ENCODE data around the gene MTA1. TPM values are rescaled to one million over a fixed set of nuclear protein-coding genes. Genes with fewer than 3 reads are reported as not detected.

MTA1 gene
- total RNA-seq, 1 experiment from 2014 or later: 238 TPM

DNA sequence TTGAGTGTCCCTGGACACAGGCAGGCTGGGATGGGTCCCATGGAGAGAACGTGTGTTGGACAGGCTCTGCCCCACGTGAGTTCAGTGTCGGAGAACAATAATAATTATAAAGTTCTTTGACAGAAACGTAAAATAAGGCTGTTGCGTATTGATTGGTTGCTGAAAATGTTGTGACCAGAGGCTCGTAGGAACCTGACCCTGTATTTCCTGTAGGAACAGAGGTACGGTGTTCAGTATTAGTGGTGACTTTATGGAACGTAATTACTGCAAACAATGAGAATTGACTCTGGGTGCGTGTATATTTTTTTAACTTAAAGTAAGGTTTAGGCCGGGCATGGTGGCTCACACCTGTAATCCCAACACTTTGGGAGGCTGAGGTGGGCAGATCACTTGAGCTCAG lies 7.8 kb downstream of the MTA1 start:
- Histone ChIP-seq H3K9me3 (ENCODE audit: low read depth, low read length, poor library complexity, severe bottlenecking) (peaks cover 4% of the 10 kb centered on the region), H3K27ac (ENCODE audit: low read depth, low read length, poor library complexity, severe bottlenecking) (no peak overlapping the region), H3K27me3 (replicated peaks; ENCODE audit: insufficient read depth, low read depth, low read length, poor library complexity) (no peaks in the 10 kb centered on the region), H3K4me1 (ENCODE audit: insufficient read depth, low read length, poor library complexity, severe bottlenecking) (peaks cover 1% of the 10 kb centered on the region), H3K36me3 (ENCODE audit: insufficient read depth, low read length, poor library complexity, severe bottlenecking) (peaks cover 45% of the 10 kb centered on the region), H3K4me3 (ENCODE audit: low read depth, low read length, poor library complexity, severe bottlenecking) (no peak overlapping the region)
- POLR2A ChIA-PET (ENCODE audit: low non-redundant PET): no interaction called here
- no peak for TF ChIP-seq EZH2 (IDR thresholded peaks at IDR 0.05; ENCODE audit: borderline replicate concordance, low read depth, low read length, poor library complexity, severe bottlenecking)
- BruUV-seq (replicated peaks): no TSS peak
- CTCF ChIA-PET: no interaction called here
- intact Hi-C loops (cut with micrococcal nuclease; ENCODE audit: unreplicated experiment): no loop called here
- no peak for DNase-seq (ENCODE audit: low spot score)

DNA sequence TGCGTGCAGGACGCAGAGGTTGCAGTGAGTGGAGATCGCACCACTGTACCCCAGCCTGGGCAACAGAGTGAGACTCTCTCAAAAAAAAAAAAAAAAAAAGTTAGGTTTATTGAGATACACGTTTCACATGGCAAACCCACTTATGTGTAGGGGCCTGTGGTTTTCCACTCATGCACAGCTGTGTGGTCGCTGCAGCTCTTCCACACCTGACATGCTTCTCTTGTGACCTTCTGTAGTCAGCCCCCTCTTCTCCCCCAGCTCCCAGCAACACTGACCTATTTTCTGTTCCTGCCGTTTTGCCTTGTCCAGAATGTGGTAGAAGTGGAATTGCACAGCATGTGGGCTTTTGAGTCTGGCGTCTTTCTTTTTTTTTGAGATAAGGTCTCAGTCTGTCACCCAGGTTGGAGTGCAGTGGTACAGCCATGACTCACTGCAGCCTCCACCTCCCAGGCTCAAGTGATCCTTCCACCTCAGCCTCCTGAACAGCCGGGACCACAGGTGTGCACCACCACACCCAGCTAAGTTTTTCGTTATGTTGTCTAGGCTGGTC lies 8.4 kb downstream of the MTA1 start:
- POLR2A ChIA-PET (ENCODE audit: low non-redundant PET): no interaction called here
- Histone ChIP-seq H3K4me1 (ENCODE audit: insufficient read depth, low read length, poor library complexity, severe bottlenecking) (no peaks in the 10 kb centered on the region), H3K27ac (ENCODE audit: low read depth, low read length, poor library complexity, severe bottlenecking) (no peak overlapping the region), H3K9me3 (ENCODE audit: low read depth, low read length, poor library complexity, severe bottlenecking) (peaks cover 4% of the 10 kb centered on the region), H3K4me3 (ENCODE audit: low read depth, low read length, poor library complexity, severe bottlenecking) (no peak overlapping the region), H3K27me3 (replicated peaks; ENCODE audit: insufficient read depth, low read depth, low read length, poor library complexity) (no peaks in the 10 kb centered on the region), H3K36me3 (ENCODE audit: insufficient read depth, low read length, poor library complexity, severe bottlenecking) (peaks cover 41% of the 10 kb centered on the region)
- no peak for TF ChIP-seq EZH2 (IDR thresholded peaks at IDR 0.05; ENCODE audit: borderline replicate concordance, low read depth, low read length, poor library complexity, severe bottlenecking)
- TF ChIP-seq, protein P1, sequence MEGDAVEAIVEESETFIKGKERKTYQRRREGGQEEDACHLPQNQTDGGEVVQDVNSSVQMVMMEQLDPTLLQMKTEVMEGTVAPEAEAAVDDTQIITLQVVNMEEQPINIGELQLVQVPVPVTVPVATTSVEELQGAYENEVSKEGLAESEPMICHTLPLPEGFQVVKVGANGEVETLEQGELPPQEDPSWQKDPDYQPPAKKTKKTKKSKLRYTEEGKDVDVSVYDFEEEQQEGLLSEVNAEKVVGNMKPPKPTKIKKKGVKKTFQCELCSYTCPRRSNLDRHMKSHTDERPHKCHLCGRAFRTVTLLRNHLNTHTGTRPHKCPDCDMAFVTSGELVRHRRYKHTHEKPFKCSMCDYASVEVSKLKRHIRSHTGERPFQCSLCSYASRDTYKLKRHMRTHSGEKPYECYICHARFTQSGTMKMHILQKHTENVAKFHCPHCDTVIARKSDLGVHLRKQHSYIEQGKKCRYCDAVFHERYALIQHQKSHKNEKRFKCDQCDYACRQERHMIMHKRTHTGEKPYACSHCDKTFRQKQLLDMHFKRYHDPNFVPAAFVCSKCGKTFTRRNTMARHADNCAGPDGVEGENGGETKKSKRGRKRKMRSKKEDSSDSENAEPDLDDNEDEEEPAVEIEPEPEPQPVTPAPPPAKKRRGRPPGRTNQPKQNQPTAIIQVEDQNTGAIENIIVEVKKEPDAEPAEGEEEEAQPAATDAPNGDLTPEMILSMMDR (conservative IDR thresholded peaks at IDR 0.05; ENCODE audit: low read depth, low read length): no peak
- intact Hi-C loops (cut with micrococcal nuclease; ENCODE audit: unreplicated experiment): no loop called here
- no peak for DNase-seq (ENCODE audit: low spot score)
- no TSS peak for BruUV-seq (replicated peaks)
- CTCF ChIA-PET: no interaction called here

DNA sequence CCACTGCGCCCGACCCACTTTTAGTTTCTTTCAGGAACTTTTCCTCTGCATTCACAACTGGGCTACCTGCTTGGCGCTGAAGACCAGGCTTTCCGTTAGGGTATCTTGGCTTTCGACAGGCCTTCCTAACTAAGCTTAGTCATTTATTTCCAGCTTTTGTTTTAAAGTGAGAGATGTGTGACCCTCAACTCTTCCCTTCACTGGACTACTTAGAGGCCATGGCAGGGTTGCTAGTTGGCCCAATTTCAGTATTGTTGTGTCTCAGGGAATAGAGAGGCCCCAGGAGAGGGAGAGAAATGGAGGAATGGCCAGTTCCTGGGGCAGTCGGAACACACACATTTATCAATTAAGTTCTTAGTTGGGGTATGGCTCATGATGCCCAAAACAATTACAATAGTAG lies 10.4 kb downstream of the MTA1 start:
- Histone ChIP-seq H3K36me3 (ENCODE audit: insufficient read depth, low read length, poor library complexity, severe bottlenecking) (peaks cover 41% of the 10 kb centered on the region), H3K27ac (ENCODE audit: low read depth, low read length, poor library complexity, severe bottlenecking) (peak overlapping the region; percentile 2), H3K4me3 (ENCODE audit: low read depth, low read length, poor library complexity, severe bottlenecking) (no peak overlapping the region), H3K27me3 (replicated peaks; ENCODE audit: insufficient read depth, low read depth, low read length, poor library complexity) (no peaks in the 10 kb centered on the region), H3K9me3 (ENCODE audit: low read depth, low read length, poor library complexity, severe bottlenecking) (peaks cover 4% of the 10 kb centered on the region), H3K4me1 (ENCODE audit: insufficient read depth, low read length, poor library complexity, severe bottlenecking) (no peaks in the 10 kb centered on the region)
- no peak for DNase-seq (ENCODE audit: low spot score)
- TF ChIP-seq, protein P1 (conservative IDR thresholded peaks at IDR 0.05; ENCODE audit: low read depth, low read length): no peak
- no peak for TF ChIP-seq EZH2 (IDR thresholded peaks at IDR 0.05; ENCODE audit: borderline replicate concordance, low read depth, low read length, poor library complexity, severe bottlenecking)
- BruUV-seq (replicated peaks): no TSS peak
- intact Hi-C loops (cut with micrococcal nuclease; ENCODE audit: unreplicated experiment): no loop called here
- ChIA-PET CTCF (no interaction called here), POLR2A (ENCODE audit: low non-redundant PET) (no interaction called here)

DNA sequence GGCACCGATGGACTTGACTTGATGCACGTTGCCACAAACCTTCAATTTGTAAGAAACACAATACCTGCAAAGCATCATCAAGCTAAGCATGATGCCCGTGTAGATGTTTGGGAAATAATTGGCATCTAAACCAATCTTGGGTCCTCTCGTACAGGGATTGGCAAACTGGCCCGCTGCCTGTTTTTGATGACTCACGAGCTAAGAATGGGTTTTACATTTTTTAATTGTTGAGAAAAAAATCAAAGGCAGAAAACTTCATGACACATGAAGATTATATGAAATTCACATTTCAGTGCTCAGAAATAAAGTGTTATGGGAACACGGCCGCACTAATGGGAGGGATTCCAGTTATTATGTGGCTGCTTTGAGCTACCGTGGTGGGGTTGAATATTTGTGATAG lies 10.9 kb downstream of the MTA1 start:
- no peaks in the 10 kb centered on the region for H3K27me3 ChIP-seq (replicated peaks; ENCODE audit: insufficient read depth, low read depth, low read length, poor library complexity)
- TF ChIP-seq, protein P1 (conservative IDR thresholded peaks at IDR 0.05; ENCODE audit: low read depth, low read length): no peak
- no peak for TF ChIP-seq EZH2 (IDR thresholded peaks at IDR 0.05; ENCODE audit: borderline replicate concordance, low read depth, low read length, poor library complexity, severe bottlenecking)
- H3K4me3 ChIP-seq (ENCODE audit: low read depth, low read length, poor library complexity, severe bottlenecking): no peak overlapping the region
- H3K36me3 ChIP-seq (ENCODE audit: insufficient read depth, low read length, poor library complexity, severe bottlenecking): peaks cover 36% of the 10 kb centered on the region
- BruUV-seq (replicated peaks): TSS peak; percentile 8
- ChIA-PET POLR2A (ENCODE audit: low non-redundant PET) (no interaction called here), CTCF (no interaction called here)
- intact Hi-C loops (cut with micrococcal nuclease; ENCODE audit: unreplicated experiment): no loop called here
- peak; percentile 61 for DNase-seq (ENCODE audit: low spot score)
- peaks cover 4% of the 10 kb centered on the region for H3K9me3 ChIP-seq (ENCODE audit: low read depth, low read length, poor library complexity, severe bottlenecking)
- H3K4me1 ChIP-seq (ENCODE audit: insufficient read depth, low read length, poor library complexity, severe bottlenecking): no peaks in the 10 kb centered on the region
- H3K27ac ChIP-seq (ENCODE audit: low read depth, low read length, poor library complexity, severe bottlenecking): peak overlapping the region; percentile 2
